B cell (primary cell): ENCODE results near the gene GASK1B. TPM values are rescaled to one million over a fixed set of nuclear protein-coding genes. Genes with fewer than 3 reads are reported as not detected.

ENCODE experiments used
- ATAC-seq: fragments of 200-7000 bp; cut with Tn5 transposase; one replicate; pipeline ENCODE4 v1.10.0; 2021; ENCODE audit warnings: low read depth, mild to moderate bottlenecking, moderate number of reproducible peaks, moderate library complexity
- CTCF ChIA-PET: fragments of 350-600 bp; sonication (Branson Sonifier 250); formaldehyde crosslinking; loops from one replicate; lab custom pipeline; 2021; ENCODE audit warnings: antibody characterized with exemption, inconsistent platforms; lab: Charles Lee
- POLR2A ChIA-PET: fragments of 350-600 bp; sonication (Branson Sonifier 250); formaldehyde crosslinking; loops from one replicate; lab custom pipeline; 2021; ENCODE audit warnings: antibody characterized with exemption; lab: Charles Lee
- DNase-seq: peaks from one replicate; pipeline ENCODE4 v3.0.0; 2013
- H2AFZ ChIP-seq: 2 replicates; pipeline ENCODE4 v1.6.1; 2012; ENCODE audit warnings: mild to moderate bottlenecking, low read depth, low read length; ENCODE audit not compliant: insufficient read depth, poor library complexity, severe bottlenecking
- H3K27ac ChIP-seq, 2 donors: 1 replicate in 1 of 2; 2 replicates in 1 of 2; pipeline ENCODE4 v1.5.1; 2012 to 2013; ENCODE audit warnings: low read length in 2 of 2, mild to moderate bottlenecking in 2 of 2, moderate library complexity in 1 of 2
- H3K27me3 ChIP-seq, 4 experiments: fragments of 200-600 bp in 1 of 4; sonication (generic) in 1 of 4; replicated peaks in 1 of 4; 1 replicate in 2 of 4; 2 replicates in 2 of 4; pipeline versions ENCODE4 v1.6.1 to v1.7.0; 2013 to 2016; ENCODE audit warnings: low read length in 3 of 4, mild to moderate bottlenecking in 2 of 4, mixed read lengths in 1 of 4, moderate library complexity in 1 of 4; ENCODE audit not compliant: insufficient read depth in 4 of 4, control insufficient read depth in 3 of 4; ENCODE audit errors: control extremely low read depth in 1 of 4
- H3K36me3 ChIP-seq, 2 experiments: replicated peaks in 1 of 2; 1 replicate in 1 of 2; 2 replicates in 1 of 2; pipeline versions ENCODE4 v1.6.1 to v1.7.1; 2013; ENCODE audit warnings: low read length in 1 of 2; ENCODE audit not compliant: insufficient read depth in 2 of 2, control insufficient read depth in 1 of 2; ENCODE audit errors: control extremely low read depth in 1 of 2, extremely low read depth in 1 of 2
- H3K4me1 ChIP-seq, 2 donors: fragments of 200-600 bp in 1 of 2; sonication (generic) in 1 of 2; 1 replicate in 1 of 2; 2 replicates in 1 of 2; pipeline versions ENCODE4 v1.5.1 to v1.6.1; 2013 to 2017; ENCODE audit warnings: low read length in 2 of 2; ENCODE audit not compliant: control insufficient read depth in 2 of 2, insufficient read depth in 2 of 2
- H3K4me2 ChIP-seq: replicated peaks from 2 replicates; pipeline ENCODE3; 2012; ENCODE audit warnings: mild to moderate bottlenecking, low read depth, low read length; ENCODE audit not compliant: poor library complexity, severe bottlenecking
- H3K4me3 ChIP-seq, 5 experiments: fragments of 200-600 bp in 1 of 5; sonication (generic) in 1 of 5; 1 replicate in 3 of 5; 2 replicates in 2 of 5; pipeline versions ENCODE4 v1.5.1 to v1.7.0; 2011 to 2016; ENCODE audit warnings: low read length in 4 of 5, mild to moderate bottlenecking in 4 of 5, low read depth in 2 of 5, control low read depth in 1 of 5, moderate library complexity in 1 of 5; ENCODE audit not compliant: insufficient read depth in 1 of 5; ENCODE audit errors: control extremely low read depth in 1 of 5, extremely low read depth in 1 of 5
- H3K79me2 ChIP-seq: fragments of 200-600 bp; sonication (generic); one replicate; pipeline ENCODE4 v1.6.0; 2016; ENCODE audit warnings: low read length; ENCODE audit not compliant: control insufficient read depth, insufficient read depth
- H3K9ac ChIP-seq: fragments of 200-600 bp; sonication (generic); 2 replicates; pipeline ENCODE4 v1.6.1; 2017; ENCODE audit warnings: mild to moderate bottlenecking, low read length, moderate library complexity
- H3K9me3 ChIP-seq, 3 donors: one replicate each; pipeline versions ENCODE4 v1.6.1 to v1.7.1; 2013; ENCODE audit warnings: low read length in 2 of 3; ENCODE audit not compliant: control insufficient read depth in 2 of 3, insufficient read depth in 1 of 3; ENCODE audit errors: control extremely low read depth in 1 of 3
- H4K20me1 ChIP-seq: 2 replicates; pipeline ENCODE4 v1.6.0; 2012; ENCODE audit warnings: mild to moderate bottlenecking, low read length; ENCODE audit not compliant: insufficient read depth, control insufficient read depth, poor library complexity, severe bottlenecking
- H3K27ac Mint-ChIP-seq: one replicate; pipeline ENCODE4 v1.8.0; 2021; ENCODE audit warnings: mixed read lengths
- H3K27me3 Mint-ChIP-seq: one replicate; pipeline ENCODE4 v1.8.0; 2021; ENCODE audit warnings: mixed read lengths
- H3K4me1 Mint-ChIP-seq: one replicate; pipeline ENCODE4 v1.8.0; 2021; ENCODE audit warnings: mixed read lengths
- H3K4me3 Mint-ChIP-seq: one replicate; pipeline ENCODE4 v1.8.0; 2021; ENCODE audit warnings: mixed read lengths
- H3K9me3 Mint-ChIP-seq: one replicate; pipeline ENCODE4 v1.8.0; 2022; ENCODE audit warnings: mixed read lengths; ENCODE audit not compliant: insufficient read depth
- CTCF ChIP-seq: fragments of 200-600 bp; IDR thresholded peaks from one replicate; pipeline ENCODE4 v1.8.0; 2022; ENCODE audit warnings: antibody characterized with exemption, mild to moderate bottlenecking
- EZH2 ChIP-seq: IDR thresholded peaks from 2 replicates; pipeline ENCODE4 v1.6.1; 2012; ENCODE audit warnings: borderline replicate concordance, low read depth, mild to moderate bottlenecking, moderate library complexity, low read length; ENCODE audit not compliant: insufficient read depth, poor library complexity, severe bottlenecking
- WGBS: methylation state at CpG from one replicate; pipeline ENCODE4 v1.1.5; 2013; ENCODE audit warnings: missing lambda C conversion rate; ENCODE audit not compliant: insufficient coverage; 5-methylcytosine and 5-hydroxymethylcytosine counted together
- intact Hi-C: fragments of 100-400 bp; cut with micrococcal nuclease; formaldehyde crosslinking; loops from one replicate; pipeline ENCODE4 v1.10.0; 2022
- polyA minus RNA-seq: library from RNA; depleted of rRNA, polyadenylated mRNA; stranded (reverse); fragments of >200 nt; gene quantifications from 2 replicates; pipeline ENCODE4 v1.2.3, GENCODE V29; 2012
- polyA plus RNA-seq: library from polyadenylated mRNA; depleted of rRNA; stranded (reverse); fragments of >200 nt; gene quantifications from 2 replicates; pipeline ENCODE4 v1.2.3, GENCODE V29; 2012
- total RNA-seq, 2 donors: library from RNA; stranded (reverse); fragments of 120-200 nt in 1 of 2; gene quantifications; 1 replicate in 1 of 2; 2 replicates in 1 of 2; pipeline versions ENCODE4 v1.2.3 to v1.2.4, GENCODE V29; 2013 to 2022

GASK1B gene
- 0.07 and 0.39 TPM in 2 replicates for total RNA-seq
- total RNA-seq (2013) = 2.0 TPM
- polyA plus RNA-seq = 0.10 and 0.27 TPM in 2 replicates
- polyA minus RNA-seq = 0.29 and 1.2 TPM in 2 replicates

GRCh38 chr4:158172261-158173258 is at the start of gene GASK1B:
Gene GASK1B (minus strand): TSS chr4:158173025. CDS start chr4:158171375, 1,650 bp downstream.
- Mint-ChIP-seq H3K27ac (no peak within 1 kb of the TSS), H3K4me3 (no peak within 1 kb of the TSS), H3K4me1 (peaks cover 3% of the 10 kb centered on the region), H3K9me3 (no peaks in the 10 kb centered on the region), H3K27me3 (peaks cover 18% of the 10 kb centered on the region)
- ATAC-seq (no peak), DNase-seq (no peak)
- CTCF ChIA-PET = no interaction called here
- H3K36me3 ChIP-seq = no peaks in the 10 kb centered on the region
- intact Hi-C loops = no loop called here
- H3K4me3 ChIP-seq = no peak within 1 kb of the TSS
- H3K79me2 ChIP-seq = no peaks in the 10 kb centered on the region
- H3K27me3 ChIP-seq = peaks cover 0 to 20% (median 9%) of the 10 kb centered on the region in 4 experiments
- POLR2A ChIA-PET = no interaction called here
- 7% methylated on average over 4 of the region's 12 CpGs for WGBS
- TF ChIP-seq EZH2 = no peak
- no peak for TF ChIP-seq CTCF
- H3K4me2 ChIP-seq = no peak within 1 kb of the TSS
- peak within 1 kb of the TSS; percentile 11 for H2AFZ ChIP-seq
- no peak within 1 kb of the TSS for H3K9ac ChIP-seq
- H3K27ac ChIP-seq = no peak within 1 kb of the TSS
- peaks cover 0 to 5% of the 10 kb centered on the region in 2 donors for H3K4me1 ChIP-seq
- peaks cover 0 to 6% (median 0%) of the 10 kb centered on the region in 3 donors for H3K9me3 ChIP-seq
- no peaks in the 10 kb centered on the region for H4K20me1 ChIP-seq

GRCh38 chr4:158219623-158220022 is 46.8 kb upstream of the GASK1B start:
- Histone ChIP-seq H3K36me3 (no peaks in the 10 kb centered on the region), H3K4me2 (no peak overlapping the region), H2AFZ (no peak overlapping the region), H3K4me1 (no peaks in the 10 kb centered on the region), H3K27me3 (no peaks in the 10 kb centered on the region), H3K79me2 (no peaks in the 10 kb centered on the region), H3K9ac (no peak overlapping the region), H4K20me1 (no peaks in the 10 kb centered on the region), H3K27ac (no peak overlapping the region), H3K9me3 (no peaks in the 10 kb centered on the region), H3K4me3 (no peak overlapping the region)
- ChIA-PET POLR2A (no interaction called here), CTCF (no interaction called here)
- Mint-ChIP-seq H3K27me3 (no peaks in the 10 kb centered on the region), H3K4me1 (no peaks in the 10 kb centered on the region), H3K4me3 (no peak overlapping the region), H3K9me3 (no peaks in the 10 kb centered on the region), H3K27ac (no peak overlapping the region)
- DNase-seq = no peak
- ATAC-seq = no peak
- TF ChIP-seq CTCF (no peak), EZH2 (no peak)
- intact Hi-C loops = no loop called here
- WGBS = no CpG with 5 or more reads among the region's 1 CpG
